HepG2 (cell line): ENCODE results near the gene STAMBPL1. TPM values are rescaled to one million over a fixed set of nuclear protein-coding genes. Genes with fewer than 3 reads are reported as not detected.

Experiments used
- ATAC-seq: fragments of 200-7000 bp; cut with Tn5 transposase; 3 replicates; pipeline ENCODE4 v1.9.1; 2020; ENCODE audit warnings: mild to moderate bottlenecking, moderate library complexity
- BruUV-seq: library from RNA; stranded (reverse); fragments of 400-500 nt; replicated peaks from 2 replicates; lab custom pipeline; 2021; lab: Mats Ljungman, UMichigan
- CTCF ChIA-PET: fragments of 300-600 bp; formaldehyde crosslinking; extraction: SDS; loops from one replicate; lab custom pipeline; 2021; ENCODE audit warnings: low total read pairs, inconsistent platforms, low intra/inter-chr PET ratio; lab: Yijun Ruan, JAX
- POLR2A ChIA-PET: fragments of 350-600 bp; sonication (Branson Sonifier 250); formaldehyde crosslinking; loops from one replicate; lab custom pipeline; 2020; ENCODE audit warnings: antibody characterized with exemption, inconsistent platforms; lab: Yijun Ruan, JAX
- DNase-seq: peaks from one replicate; pipeline ENCODE4 v3.0.0-alpha.2; 2015; ENCODE audit warnings: low spot score
- FAIRE-seq: peaks from 3 replicates; lab custom pipeline; 2011; peaks lifted over from hg19 to GRCh38; lab: Jason Lieb, UNC
- H2AFZ ChIP-seq: one replicate; pipeline ENCODE4 v1.6.1; 2011; ENCODE audit warnings: low read length, inconsistent platforms
- H3K27ac ChIP-seq: fragments of 300-600 bp; 3 replicates; pipeline ENCODE4 v1.8.0; 2011; ENCODE audit warnings: mixed run types, mild to moderate bottlenecking, mixed read lengths, low read length, inconsistent platforms; ENCODE audit not compliant: insufficient read depth; ENCODE audit errors: extremely low read length
- H3K27me3 ChIP-seq, 2 experiments: fragments of 200-600 bp in 1 of 2; 2 replicates in 1 of 2; 3 replicates in 1 of 2; pipeline versions ENCODE4 v1.6.0 to v1.8.0; 2011; ENCODE audit warnings: low read length in 2 of 2, mild to moderate bottlenecking in 2 of 2, moderate library complexity in 2 of 2, inconsistent platforms in 1 of 2; ENCODE audit not compliant: insufficient read depth in 2 of 2, control insufficient read depth in 1 of 2
- H3K36me3 ChIP-seq, 2 experiments: fragments of 200-600 bp in 1 of 2; replicated peaks in 1 of 2; 2 replicates in 1 of 2; 3 replicates in 1 of 2; pipeline versions ENCODE4 v1.5.1 to v1.8.0; 2011; ENCODE audit warnings: low read length in 2 of 2, inconsistent platforms in 1 of 2; ENCODE audit not compliant: insufficient read depth in 2 of 2, control insufficient read depth in 1 of 2
- H3K4me1 ChIP-seq: 2 replicates; pipeline ENCODE4 v1.5.1; 2012; ENCODE audit warnings: low read length, inconsistent platforms; ENCODE audit not compliant: insufficient read depth
- H3K4me2 ChIP-seq: 2 replicates; pipeline ENCODE4 v1.6.0; 2011; ENCODE audit warnings: low read depth, low read length, inconsistent platforms
- H3K4me3 ChIP-seq, 3 experiments: fragments of 200-600 bp in 1 of 3; sonication (generic), shearing (Covaris generic) in 1 of 3; replicated peaks in 1 of 3; 2 replicates each; pipeline ENCODE4 v1.5.1; 2011 to 2016; ENCODE audit warnings: low read length in 3 of 3, inconsistent platforms in 2 of 3, low read depth in 2 of 3, mild to moderate bottlenecking in 2 of 3, control low read depth in 1 of 3, mixed read lengths in 1 of 3; ENCODE audit not compliant: insufficient read depth in 1 of 3
- H3K79me2 ChIP-seq: one replicate; pipeline ENCODE4 v1.6.1; 2011; ENCODE audit warnings: low read length, inconsistent platforms; ENCODE audit not compliant: insufficient read depth
- H3K9ac ChIP-seq: 2 replicates; pipeline ENCODE4 v1.6.0; 2011; ENCODE audit warnings: mild to moderate bottlenecking, low read depth, low read length, inconsistent platforms; ENCODE audit not compliant: insufficient read depth
- H3K9me3 ChIP-seq: 2 replicates; pipeline ENCODE4 v1.5.1; 2012; ENCODE audit warnings: mild to moderate bottlenecking, low read length
- H4K20me1 ChIP-seq: 2 replicates; pipeline ENCODE4 v1.6.0; 2011; ENCODE audit warnings: inconsistent platforms, mild to moderate bottlenecking, low read length, moderate library complexity; ENCODE audit not compliant: insufficient read depth
- FOXP4 ChIP-seq: sonication (generic); formaldehyde crosslinking; IDR thresholded peaks from 2 replicates; pipeline ENCODE4 v1.4.0; 2020; ENCODE audit warnings: missing genetic modification reagents
- GATAD1 ChIP-seq: IDR thresholded peaks from 2 replicates; pipeline ENCODE4 v1.6.1; 2016; ENCODE audit warnings: missing genetic modification reagents, missing compliant biosample characterization
- HDAC6 ChIP-seq: fragments of 200-600 bp; sonication (generic); IDR thresholded peaks from 2 replicates; pipeline ENCODE4 v1.7.0; 2017; ENCODE audit warnings: mild to moderate bottlenecking, antibody characterized with exemption, low read length, low read depth
- KMT2A ChIP-seq: sonication (generic); formaldehyde crosslinking; IDR thresholded peaks from 2 replicates; pipeline ENCODE4 v1.4.0; 2020; ENCODE audit warnings: missing genetic modification reagents
- NFAT5 ChIP-seq: sonication (generic); formaldehyde crosslinking; IDR thresholded peaks from 2 replicates; pipeline ENCODE4 v1.4.0; 2020; ENCODE audit warnings: missing genetic modification reagents
- NR1H2 ChIP-seq: sonication (generic); formaldehyde crosslinking; IDR thresholded peaks from 2 replicates; pipeline ENCODE4 v1.8.1; 2022; ENCODE audit warnings: low read depth, missing genetic modification reagents, borderline replicate concordance
- POLR2AphosphoS5 ChIP-seq: IDR thresholded peaks from 2 replicates; pipeline ENCODE4 v1.6.1; 2012; ENCODE audit warnings: low read depth, low read length
- SALL2 ChIP-seq: sonication (generic); formaldehyde crosslinking; IDR thresholded peaks from 2 replicates; pipeline ENCODE4 v1.8.1; 2023; ENCODE audit warnings: mild to moderate bottlenecking, missing genetic modification reagents, inconsistent platforms
- ZBTB8A ChIP-seq: sonication (generic); formaldehyde crosslinking; IDR thresholded peaks from 2 replicates; pipeline ENCODE4 v1.4.0; 2020; ENCODE audit warnings: mild to moderate bottlenecking, low read depth, missing genetic modification reagents, borderline replicate concordance
- ZNF354B ChIP-seq: sonication (generic); formaldehyde crosslinking; IDR thresholded peaks from 2 replicates; pipeline ENCODE4 v1.8.0; 2022; ENCODE audit warnings: mild to moderate bottlenecking, missing genetic modification reagents
- ZNF597 ChIP-seq: sonication (generic); formaldehyde crosslinking; IDR thresholded peaks from 2 replicates; pipeline ENCODE4 v1.5.0; 2020; ENCODE audit warnings: missing genetic modification reagents
- ZNF839 ChIP-seq: sonication (generic); formaldehyde crosslinking; IDR thresholded peaks from 2 replicates; pipeline ENCODE4 v1.4.0; 2020; ENCODE audit warnings: missing genetic modification reagents, mild to moderate bottlenecking, borderline replicate concordance
- ZNF878 ChIP-seq: sonication (generic); formaldehyde crosslinking; IDR thresholded peaks from 2 replicates; pipeline ENCODE4 v1.8.1; 2023; ENCODE audit warnings: mild to moderate bottlenecking, missing genetic modification reagents, moderate library complexity
- ZSCAN21 ChIP-seq: sonication (generic); formaldehyde crosslinking; IDR thresholded peaks from 2 replicates; pipeline ENCODE4 v1.8.0; 2022; ENCODE audit warnings: mild to moderate bottlenecking, missing genetic modification reagents, moderate library complexity, borderline replicate concordance
- WGBS: methylation state at CpG from one replicate; pipeline ENCODE4 v1.1.6; 2017; ENCODE audit warnings: low lambda C conversion rate; 5-methylcytosine and 5-hydroxymethylcytosine counted together
- in situ Hi-C: cut with HindIII; loops from 2 replicates; pipeline ENCODE4 v1.10.0; 2017; ENCODE audit warnings: low pct_unique_long_range_greater_than_20kb; ENCODE audit not compliant: extremely low pct_ligation_motif_present
- intact Hi-C: fragments of 100-400 bp; cut with micrococcal nuclease; formaldehyde crosslinking; loops from one replicate; pipeline ENCODE4 v1.10.0; 2022; ENCODE audit not compliant: unreplicated experiment
- polyA plus RNA-seq, 8 experiments: library from polyadenylated mRNA; depleted of rRNA in 3 of 8; stranded (reverse) in 7 of 8; unstranded in 1 of 8; fragments of >200 nt; fragmentation: Illumina TruSeq in 4 of 8; extraction: Trizol in 4 of 8; gene quantifications; 2 replicates each; pipeline versions ENCODE4 v1.2.1 to v1.2.3, GENCODE V29; 2011 to 2016; ENCODE audit warnings: low read depth in 4 of 8, missing spikeins in 1 of 8, mixed read lengths in 1 of 8; ENCODE audit not compliant: insufficient read depth in 1 of 8
- total RNA-seq, 5 experiments: library from RNA; depleted of rRNA; stranded (reverse); fragments of >200 nt; fragmentation: Illumina TruSeq; extraction: Trizol; gene quantifications; 2 replicates each; pipeline ENCODE4 v1.2.3, GENCODE V29; 2016; ENCODE audit warnings: low read depth in 1 of 5

STAMBPL1 gene
- total and polyA plus RNA-seq, 2 of the 13 experiments (the other 11 are each of a cell fraction or from before 2014, with no cell fraction given): 1.4 to 1.5 TPM

- no peak for TF ChIP-seq HDAC6
- TF ChIP-seq ZNF354B (CRISPR knock-in tag): no peak
- no peak for TF ChIP-seq ZNF839 (CRISPR knock-in tag)
- no peak for TF ChIP-seq ZNF597 (CRISPR knock-in tag)
- TF ChIP-seq ZNF878 (CRISPR knock-in tag): no peak
- TF ChIP-seq KMT2A: no peak
- no peak for TF ChIP-seq FOXP4 (CRISPR knock-in tag)
These were observed 2.7 kb upstream of the STAMBPL1 start (continued) for GRCh38 chr10:88877298-88877697.

- H3K27ac ChIP-seq: peak overlapping the region; percentile 14
- peak overlapping the region; percentile 58 for H3K9ac ChIP-seq
- H3K9me3 ChIP-seq: no peaks in the 10 kb centered on the region
- H2AFZ ChIP-seq: peak overlapping the region; percentile 32
- ChIA-PET CTCF (no interaction called here), POLR2A (no interaction called here)
- FAIRE-seq (no peak), ATAC-seq (peak; percentile 94), DNase-seq (peak; percentile 36)
- H3K4me3 ChIP-seq: peak overlapping the region; percentile 65 to 85 (median 67)
- H3K27me3 ChIP-seq: peaks cover 0 to 15% of the 10 kb centered on the region in 2 experiments; a peak in 1 of 5 replicates
- peak overlapping the region; percentile 91 for H3K4me2 ChIP-seq
- H3K4me1 ChIP-seq: peaks cover 20% of the 10 kb centered on the region
- no peaks in the 10 kb centered on the region for H3K79me2 ChIP-seq
- BruUV-seq: no TSS peak
- 0% methylated on average over 9 of the region's 84 CpGs for WGBS
- intact Hi-C loops: loop anchor here (1.0 to 5.0 kb wide), 4 partner anchors 15 to 142 kb away; no protein-coding TSS in a partner anchor
- no peaks in the 10 kb centered on the region for H4K20me1 ChIP-seq
- no peaks in the 10 kb centered on the region for H3K36me3 ChIP-seq
- in situ Hi-C loops: no loop called here
- TF ChIP-seq NR1H2 (no peak), POLR2AphosphoS5 (no peak), ZSCAN21 (peak; percentile 58; the same call in 1 of the 2 replicates), GATAD1 (peak; percentile 40; the same call in 1 of the 2 replicates), ZBTB8A (no peak), SALL2 (CRISPR knock-in tag) (peak; percentile 83), NFAT5 (CRISPR knock-in tag) (no peak)
These were observed 434 bp downstream of the STAMBPL1 start for GRCh38 chr10:88880282-88881076.
